Measurements from ENCODE around the gene CTNND1. TPM values are rescaled to one million over a fixed set of nuclear protein-coding genes. Genes with fewer than 3 reads are reported as not detected.

Gene CTNND1
- total RNA-seq, 1 donor from 2014 or later = 112 TPM

GRCh38 chr11:57801183-57801485, 39.5 kb downstream of the CTNND1 start:
- TF ChIP-seq CTCF (conservative IDR thresholded peaks at IDR 0.05; ENCODE audit: low read depth, low read length) = no peak
- H3K4me3 ChIP-seq (ENCODE audit: low read depth, low read length) = no peak overlapping the region
- DNase-seq (ENCODE audit: low read depth) = no peak

DNA sequence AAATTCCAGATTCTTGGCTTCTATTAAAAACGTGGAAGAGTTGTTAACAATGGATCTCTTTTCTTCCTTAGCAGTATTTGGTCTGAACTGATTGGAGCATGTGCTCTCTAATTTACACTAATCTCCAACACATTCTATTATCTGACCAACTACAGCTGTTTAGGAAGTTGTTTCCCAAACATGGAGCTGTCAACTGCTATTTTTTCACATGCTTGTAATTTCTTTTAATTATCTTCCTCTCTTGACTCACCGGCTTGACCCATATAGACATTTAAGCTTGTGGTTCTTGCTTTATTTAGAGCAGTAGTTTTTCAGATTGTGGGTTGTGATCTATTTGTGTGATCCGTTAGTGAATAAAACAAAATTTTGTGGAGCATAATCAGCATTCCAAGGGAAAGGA, 40.8 kb downstream of the CTNND1 start:
- H3K4me3 ChIP-seq (ENCODE audit: low read depth, low read length) = no peak overlapping the region
- no peak for DNase-seq (ENCODE audit: low read depth)
- TF ChIP-seq CTCF (conservative IDR thresholded peaks at IDR 0.05; ENCODE audit: low read depth, low read length) = no peak

- no peak overlapping the region for H3K4me3 ChIP-seq (ENCODE audit: low read depth, low read length)
- no peak for TF ChIP-seq CTCF (conservative IDR thresholded peaks at IDR 0.05; ENCODE audit: low read depth, low read length)
- DNase-seq (ENCODE audit: low read depth) = no peak
These were observed 42.9 kb downstream of the CTNND1 start for GRCh38 chr11:57804466-57804865.

GRCh38 chr11:57805780-57806179, 44.2 kb downstream of the CTNND1 start:
- H3K4me3 ChIP-seq (ENCODE audit: low read depth, low read length) = no peak overlapping the region
- DNase-seq (ENCODE audit: low read depth) = no peak
- no peak for TF ChIP-seq CTCF (conservative IDR thresholded peaks at IDR 0.05; ENCODE audit: low read depth, low read length)

- TF ChIP-seq CTCF (conservative IDR thresholded peaks at IDR 0.05; ENCODE audit: low read depth, low read length) = no peak
- no peak overlapping the region for H3K4me3 ChIP-seq (ENCODE audit: low read depth, low read length)
- DNase-seq (ENCODE audit: low read depth) = no peak
These were observed 51.0 kb downstream of the CTNND1 start for GRCh38 chr11:57812634-57813033.

DNA sequence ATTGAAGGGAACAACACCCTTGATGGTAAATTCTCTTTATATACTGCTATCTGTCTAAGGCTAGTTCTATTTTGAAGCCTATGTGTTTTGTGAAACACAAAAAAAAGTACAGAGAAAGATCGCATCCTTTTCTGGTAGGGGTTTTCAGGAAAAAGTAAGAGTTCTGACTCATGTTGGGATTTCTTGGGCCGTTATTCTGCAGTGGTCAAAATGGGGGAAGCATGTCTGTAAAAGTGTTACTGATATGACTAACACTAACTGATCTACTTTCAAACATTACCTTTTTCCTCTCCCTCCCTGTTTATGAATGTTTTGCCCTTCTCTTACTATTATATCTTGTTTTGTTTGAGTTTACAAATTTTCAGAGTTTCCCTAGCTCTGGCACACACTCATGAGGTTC, 53.9 kb downstream of the CTNND1 start:
- no peak for TF ChIP-seq CTCF (conservative IDR thresholded peaks at IDR 0.05; ENCODE audit: low read depth, low read length)
- DNase-seq (ENCODE audit: low read depth) = no peak

DNA sequence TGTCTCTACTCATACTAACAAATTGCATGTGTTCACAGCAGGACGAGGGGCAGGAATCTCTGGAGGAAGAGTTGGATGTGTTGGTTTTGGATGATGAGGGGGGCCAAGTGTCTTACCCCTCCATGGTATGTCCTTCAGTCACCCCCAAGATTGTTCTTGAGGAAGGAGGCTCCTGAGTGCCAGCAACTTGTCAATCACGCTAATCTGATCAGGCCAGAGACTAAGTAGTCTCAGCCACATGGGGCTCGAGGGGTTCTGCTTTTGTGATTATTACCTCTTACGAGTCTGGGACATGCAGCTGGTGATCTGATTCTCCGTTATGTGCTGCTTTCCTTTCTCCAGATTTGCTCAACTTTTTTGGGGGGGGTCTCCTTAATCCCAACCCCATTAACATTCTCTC, 54.3 kb downstream of the CTNND1 start:
- H3K4me3 ChIP-seq (ENCODE audit: low read depth, low read length) = no peak overlapping the region
- TF ChIP-seq CTCF (conservative IDR thresholded peaks at IDR 0.05; ENCODE audit: low read depth, low read length) = no peak
- DNase-seq (ENCODE audit: low read depth) = no peak

More for the DNA sequence above, 53.9 kb downstream of the CTNND1 start:
- H3K4me3 ChIP-seq (ENCODE audit: low read depth, low read length) = no peak overlapping the region

Measured in epithelial cell of proximal tubule (primary cell).